Trophoblast cell (in vitro differentiated cells and primary cell): ENCODE measurements around the gene MYADML2.

Source experiments
- DNase-seq, 2 donors: peaks; one replicate each; pipeline ENCODE4 v3.0.0-alpha.2; 2016
- H2AFZ ChIP-seq: 2 replicates; pipeline ENCODE4 v1.6.1; 2013; ENCODE audit warnings: low read length, moderate library complexity, mild to moderate bottlenecking; ENCODE audit not compliant: insufficient read depth, poor library complexity
- H2AK5ac ChIP-seq: 2 replicates; pipeline ENCODE4 v1.6.1; 2013; ENCODE audit warnings: mild to moderate bottlenecking, low read length
- H2BK120ac ChIP-seq: 2 replicates; pipeline ENCODE4 v1.6.1; 2013; ENCODE audit warnings: low read length, mild to moderate bottlenecking, moderate library complexity; ENCODE audit not compliant: insufficient read depth, poor library complexity
- H2BK12ac ChIP-seq: 2 replicates; pipeline ENCODE4 v1.6.1; 2013; ENCODE audit warnings: mild to moderate bottlenecking, low read length, moderate library complexity
- H2BK5ac ChIP-seq: 2 replicates; pipeline ENCODE4 v1.6.1; 2013; ENCODE audit warnings: low read length, low read depth, moderate library complexity, mild to moderate bottlenecking; ENCODE audit not compliant: poor library complexity
- H3K14ac ChIP-seq: 2 replicates; pipeline ENCODE4 v1.6.1; 2013; ENCODE audit warnings: mild to moderate bottlenecking, low read length
- H3K18ac ChIP-seq: 2 replicates; pipeline ENCODE4 v1.6.1; 2013; ENCODE audit warnings: mild to moderate bottlenecking, low read length
- H3K23ac ChIP-seq: 2 replicates; pipeline ENCODE4 v1.6.1; 2013; ENCODE audit warnings: low read length
- H3K27ac ChIP-seq: 2 replicates; pipeline ENCODE4 v1.5.1; 2013; ENCODE audit warnings: low read depth, mild to moderate bottlenecking, inconsistent platforms, low read length, moderate library complexity
- H3K27me3 ChIP-seq: 2 replicates; pipeline ENCODE4 v1.6.1; 2013; ENCODE audit warnings: inconsistent platforms, mild to moderate bottlenecking, low read length, moderate library complexity; ENCODE audit not compliant: insufficient read depth
- H3K36me3 ChIP-seq, 2 experiments: 1 replicate in 1 of 2; 2 replicates in 1 of 2; pipeline ENCODE4 v1.6.1; 2013; ENCODE audit warnings: low read length in 2 of 2, mild to moderate bottlenecking in 2 of 2, moderate library complexity in 1 of 2; ENCODE audit not compliant: insufficient read depth in 2 of 2, control insufficient read depth in 1 of 2
- H3K4ac ChIP-seq: 2 replicates; pipeline ENCODE4 v1.6.1; 2013; ENCODE audit warnings: low read depth, mild to moderate bottlenecking, low read length, moderate library complexity
- H3K4me1 ChIP-seq, 2 experiments: 1 replicate in 1 of 2; 2 replicates in 1 of 2; pipeline ENCODE4 v1.6.1; 2013; ENCODE audit warnings: low read length in 2 of 2, mild to moderate bottlenecking in 2 of 2, moderate library complexity in 1 of 2; ENCODE audit not compliant: insufficient read depth in 2 of 2, control insufficient read depth in 1 of 2
- H3K4me2 ChIP-seq: 2 replicates; pipeline ENCODE4 v1.6.1; 2013; ENCODE audit warnings: inconsistent platforms, mild to moderate bottlenecking, low read length, moderate library complexity
- H3K4me3 ChIP-seq: 2 replicates; pipeline ENCODE4 v1.5.1; 2013; ENCODE audit warnings: mild to moderate bottlenecking, low read depth, low read length, inconsistent platforms
- H3K79me1 ChIP-seq: one replicate; pipeline ENCODE4 v1.6.1; 2013; ENCODE audit warnings: low read length
- H3K79me2 ChIP-seq: 2 replicates; pipeline ENCODE4 v1.6.1; 2013; ENCODE audit warnings: low read length, mild to moderate bottlenecking; ENCODE audit not compliant: control insufficient read depth, insufficient read depth, poor library complexity
- H3K9ac ChIP-seq: 2 replicates; pipeline ENCODE4 v1.6.1; 2013; ENCODE audit warnings: mild to moderate bottlenecking, low read length
- H3K9me3 ChIP-seq: 2 replicates; pipeline ENCODE4 v1.6.1; 2013; ENCODE audit warnings: low read depth, mild to moderate bottlenecking, control low read depth, inconsistent platforms, low read length; ENCODE audit not compliant: insufficient read depth
- H4K12ac ChIP-seq: 2 replicates; pipeline ENCODE4 v1.6.1; 2013; ENCODE audit warnings: low read depth, mild to moderate bottlenecking, low read length, moderate library complexity
- H4K8ac ChIP-seq: 2 replicates; pipeline ENCODE4 v1.6.1; 2013; ENCODE audit warnings: low read depth, mild to moderate bottlenecking, low read length, moderate library complexity
- H4K91ac ChIP-seq: one replicate; pipeline ENCODE4 v1.6.1; 2013; ENCODE audit warnings: low read depth, mild to moderate bottlenecking, low read length, moderate library complexity
- WGBS: extraction: QIAGEN DNeasy Blood & Tissue Kit; methylation state at CpG from one replicate; pipeline ENCODE4 v1.1.7; 2013; ENCODE audit warnings: missing lambda C conversion rate; ENCODE audit not compliant: insufficient read length, insufficient coverage; ENCODE audit errors: extremely low coverage; 5-methylcytosine and 5-hydroxymethylcytosine counted together

The MYADML2 gene

GRCh38 chr17:81901167-81902022 is 45.6 kb downstream of the MYADML2 start:
- Histone ChIP-seq H2AFZ (no peak overlapping the region), H3K36me3 (peaks cover 49 to 65% of the 10 kb centered on the region in 2 experiments), H3K27me3 (peaks cover 5% of the 10 kb centered on the region), H3K4me3 (no peak overlapping the region), H2BK120ac (no peak overlapping the region), H4K8ac (peak overlapping the region; percentile 17), H3K79me1 (peaks cover 11% of the 10 kb centered on the region), H2AK5ac (no peak overlapping the region), H3K9me3 (peaks cover 3% of the 10 kb centered on the region), H3K4me2 (peak overlapping the region; percentile 70), H3K9ac (no peak overlapping the region), H2BK5ac (no peak overlapping the region), H3K4ac (no peak overlapping the region), H3K4me1 (peaks cover 8 to 29% of the 10 kb centered on the region in 2 experiments), H3K14ac (peak overlapping the region; percentile 23), H3K23ac (no peak overlapping the region), H4K91ac (peak overlapping the region; percentile 60), H4K12ac (no peak overlapping the region), H2BK12ac (no peak overlapping the region), H3K18ac (no peak overlapping the region), H3K27ac (no peak overlapping the region), H3K79me2 (no peaks in the 10 kb centered on the region)
- no peak for DNase-seq
- no CpG with 5 or more reads among the region's 21 CpGs for WGBS

DNA sequence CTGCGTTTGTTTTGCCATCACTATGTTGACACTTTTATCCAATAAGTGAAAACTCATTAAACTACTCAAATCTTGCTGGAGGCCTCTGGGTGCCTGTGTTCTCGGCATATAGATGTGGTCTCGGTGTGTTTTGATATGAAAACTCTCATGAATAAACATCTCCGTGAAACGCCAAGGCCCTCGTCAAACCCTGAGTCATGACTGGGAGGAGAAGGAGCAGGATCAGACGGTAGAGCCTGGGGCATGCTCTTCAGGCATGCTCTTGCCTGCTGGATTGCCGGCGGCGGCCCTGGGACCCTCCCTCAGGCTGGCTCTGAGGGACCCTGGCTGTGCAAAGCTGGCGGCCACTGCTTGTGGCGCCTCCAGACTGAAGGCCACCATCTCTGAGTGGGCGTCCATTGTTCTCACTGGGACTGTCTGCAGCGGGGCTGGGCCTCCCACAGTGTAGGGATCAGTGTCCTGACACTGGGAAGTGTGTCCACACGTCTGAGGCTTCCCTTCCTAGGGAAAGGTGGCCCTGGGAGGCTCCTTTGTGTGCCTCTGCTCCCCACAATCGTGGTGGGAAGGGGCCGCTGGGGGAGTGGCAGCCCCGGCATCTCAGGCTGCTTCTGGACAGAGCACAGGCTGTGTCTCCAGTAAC is 46.7 kb downstream of the MYADML2 start:
- H3K27me3 ChIP-seq, result peaks cover 5% of the 10 kb centered on the region
- no peak overlapping the region for H3K14ac ChIP-seq
- H3K4ac ChIP-seq, result no peak overlapping the region
- peak overlapping the region; percentile 23 for H3K27ac ChIP-seq
- H2BK5ac ChIP-seq, result peak overlapping the region; percentile 43
- H4K91ac ChIP-seq, result peak overlapping the region; percentile 58
- peaks cover 3% of the 10 kb centered on the region for H3K9me3 ChIP-seq
- H2AK5ac ChIP-seq, result no peak overlapping the region
- H3K79me2 ChIP-seq, result no peaks in the 10 kb centered on the region
- H3K23ac ChIP-seq, result no peak overlapping the region
- WGBS, result no CpG with 5 or more reads among the region's 18 CpGs
- peak in 1 of 2 donors; percentile 40 for DNase-seq
- peaks cover 11% of the 10 kb centered on the region for H3K79me1 ChIP-seq
- H3K4me3 ChIP-seq, result no peak overlapping the region
- H2AFZ ChIP-seq, result no peak overlapping the region
- H3K4me2 ChIP-seq, result no peak overlapping the region
- H3K18ac ChIP-seq, result no peak overlapping the region
- peaks cover 8 to 29% of the 10 kb centered on the region in 2 experiments for H3K4me1 ChIP-seq
- peak overlapping the region; percentile 18 for H2BK120ac ChIP-seq
- H4K12ac ChIP-seq, result no peak overlapping the region
- H3K9ac ChIP-seq, result no peak overlapping the region
- peaks cover 46 to 61% of the 10 kb centered on the region in 2 experiments for H3K36me3 ChIP-seq
- H2BK12ac ChIP-seq, result no peak overlapping the region
- no peak overlapping the region for H4K8ac ChIP-seq

DNA sequence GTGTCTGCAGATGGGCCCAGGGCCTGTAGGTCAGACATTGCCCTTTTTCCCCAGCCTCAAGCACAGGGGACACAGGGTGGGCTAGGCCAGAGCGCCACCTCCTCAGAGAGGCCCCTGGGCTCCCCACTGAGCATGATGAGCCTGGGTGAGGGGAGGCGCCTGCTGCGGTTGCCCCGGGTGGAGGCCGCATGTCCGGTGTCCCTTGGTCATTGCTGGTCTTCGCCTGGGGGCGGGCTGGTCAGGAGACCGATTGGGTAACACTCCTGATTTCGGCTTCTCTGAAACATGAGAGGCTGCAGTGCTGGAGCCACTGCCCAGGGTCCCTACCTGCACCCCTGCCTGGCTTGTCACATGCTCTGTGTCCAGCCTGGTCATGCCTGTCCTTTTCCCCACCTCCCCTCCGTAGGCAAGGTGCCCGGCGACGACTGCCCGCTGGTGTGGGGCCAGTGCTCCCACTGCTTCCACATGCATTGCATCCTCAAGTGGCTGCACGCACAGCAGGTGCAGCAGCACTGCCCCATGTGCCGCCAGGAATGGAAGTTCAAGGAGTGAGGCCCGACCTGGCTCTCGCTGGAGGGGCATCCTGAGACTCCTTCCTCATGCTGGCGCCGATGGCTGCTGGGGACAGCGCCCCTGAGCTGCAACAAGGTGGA is 47.4 kb downstream of the MYADML2 start:
- no peak overlapping the region for H4K8ac ChIP-seq
- no peak overlapping the region for H2BK12ac ChIP-seq
- no peak overlapping the region for H3K4ac ChIP-seq
- no CpG with 5 or more reads among the region's 22 CpGs for WGBS
- H3K27me3 ChIP-seq, result peaks cover 5% of the 10 kb centered on the region
- H2BK120ac ChIP-seq, result peak overlapping the region; percentile 84
- peak overlapping the region; percentile 13 for H3K14ac ChIP-seq
- H3K36me3 ChIP-seq, result peaks cover 44 to 58% of the 10 kb centered on the region in 2 experiments
- no peak overlapping the region for H2AFZ ChIP-seq
- H4K91ac ChIP-seq, result peak overlapping the region; percentile 94
- peaks cover 3% of the 10 kb centered on the region for H3K9me3 ChIP-seq
- H3K4me1 ChIP-seq, result peaks cover 8 to 29% of the 10 kb centered on the region in 2 experiments
- no peak overlapping the region for H2AK5ac ChIP-seq
- peak; percentile 54 to 69 for DNase-seq
- H2BK5ac ChIP-seq, result peak overlapping the region; percentile 4
- no peak overlapping the region for H3K4me2 ChIP-seq
- no peak overlapping the region for H3K4me3 ChIP-seq
- H3K79me1 ChIP-seq, result peaks cover 11% of the 10 kb centered on the region
- H3K23ac ChIP-seq, result no peak overlapping the region
- H4K12ac ChIP-seq, result no peak overlapping the region
- H3K9ac ChIP-seq, result no peak overlapping the region
- peak overlapping the region; percentile 45 for H3K18ac ChIP-seq
- H3K79me2 ChIP-seq, result no peaks in the 10 kb centered on the region
- H3K27ac ChIP-seq, result peak overlapping the region; percentile 77

- peak overlapping the region; percentile 4 for H3K4me3 ChIP-seq
- H3K9ac ChIP-seq, result no peak overlapping the region
- peak overlapping the region; percentile 83 for H2BK5ac ChIP-seq
- no peak for DNase-seq
- H3K79me1 ChIP-seq, result peaks cover 11% of the 10 kb centered on the region
- H3K27ac ChIP-seq, result peak overlapping the region; percentile 77
- H4K12ac ChIP-seq, result peak overlapping the region; percentile 55
- no peak overlapping the region for H3K4me2 ChIP-seq
- H3K23ac ChIP-seq, result no peak overlapping the region
- no CpG with 5 or more reads among the region's 9 CpGs for WGBS
- peaks cover 5% of the 10 kb centered on the region for H3K27me3 ChIP-seq
- peak overlapping the region; percentile 94 for H4K91ac ChIP-seq
- H4K8ac ChIP-seq, result peak overlapping the region; percentile 26
- H3K36me3 ChIP-seq, result peaks cover 42 to 54% of the 10 kb centered on the region in 2 experiments
- H3K9me3 ChIP-seq, result peaks cover 6% of the 10 kb centered on the region
- H3K4ac ChIP-seq, result no peak overlapping the region
- peaks cover 8 to 29% of the 10 kb centered on the region in 2 experiments for H3K4me1 ChIP-seq
- H2AFZ ChIP-seq, result no peak overlapping the region
- no peaks in the 10 kb centered on the region for H3K79me2 ChIP-seq
- peak overlapping the region; percentile 73 for H3K14ac ChIP-seq
- H2AK5ac ChIP-seq, result no peak overlapping the region
- H2BK12ac ChIP-seq, result peak overlapping the region; percentile 63
- peak overlapping the region; percentile 74 for H3K18ac ChIP-seq
- H2BK120ac ChIP-seq, result peak overlapping the region; percentile 84
These were observed 48.1 kb downstream of the MYADML2 start for GRCh38 chr17:81898885-81899284.
